Effector memory CD4-positive, alpha-beta T cell (primary cell): ENCODE data around the gene CCDC24.

Experiments used
- DNase-seq, 3 donors: peaks; one replicate each; pipeline ENCODE4 v3.0.0-alpha.2; 2020
- H3K27ac ChIP-seq: 2 replicates; pipeline ENCODE4 v1.7.0; 2013; ENCODE audit warnings: mild to moderate bottlenecking, low read length, moderate library complexity; ENCODE audit not compliant: insufficient read depth, poor library complexity, severe bottlenecking
- H3K27me3 ChIP-seq: replicated peaks from 2 replicates; pipeline ENCODE4 v1.7.0; 2013; ENCODE audit warnings: mild to moderate bottlenecking, low read length; ENCODE audit not compliant: insufficient read depth, control insufficient read depth, poor library complexity, severe bottlenecking
- H3K36me3 ChIP-seq: 2 replicates; pipeline ENCODE4 v1.7.0; 2013; ENCODE audit warnings: mild to moderate bottlenecking, low read length, moderate library complexity; ENCODE audit not compliant: control insufficient read depth, insufficient read depth
- H3K4me1 ChIP-seq: 2 replicates; pipeline ENCODE4 v1.7.0; 2013; ENCODE audit warnings: low read length, mild to moderate bottlenecking; ENCODE audit not compliant: control insufficient read depth, insufficient read depth, poor library complexity, severe bottlenecking
- H3K4me3 ChIP-seq: 2 replicates; pipeline ENCODE4 v1.7.0; 2013; ENCODE audit warnings: low read length, low read depth, mild to moderate bottlenecking; ENCODE audit not compliant: insufficient read depth, poor library complexity, severe bottlenecking
- H3K9me3 ChIP-seq: 2 replicates; pipeline ENCODE4 v1.7.0; 2013; ENCODE audit warnings: mild to moderate bottlenecking, low read length, moderate library complexity; ENCODE audit not compliant: control insufficient read depth

CCDC24 gene

GRCh38 chr1:44012404-44012803 lies 21.0 kb downstream of the CCDC24 start:
- no peak overlapping the region for H3K27ac ChIP-seq
- no peaks in the 10 kb centered on the region for H3K36me3 ChIP-seq
- H3K9me3 ChIP-seq: no peaks in the 10 kb centered on the region
- DNase-seq: no peak
- H3K27me3 ChIP-seq: no peaks in the 10 kb centered on the region
- H3K4me1 ChIP-seq: no peaks in the 10 kb centered on the region
- no peak overlapping the region for H3K4me3 ChIP-seq

GRCh38 chr1:44012941-44013609 lies 21.7 kb downstream of the CCDC24 start:
- Histone ChIP-seq H3K36me3 (no peaks in the 10 kb centered on the region), H3K27ac (no peak overlapping the region), H3K4me1 (no peaks in the 10 kb centered on the region), H3K4me3 (no peak overlapping the region), H3K9me3 (no peaks in the 10 kb centered on the region), H3K27me3 (no peaks in the 10 kb centered on the region)
- DNase-seq: no peak

GRCh38 chr1:44013949-44014348 lies 22.6 kb downstream of the CCDC24 start:
- DNase-seq: no peak
- Histone ChIP-seq H3K9me3 (no peaks in the 10 kb centered on the region), H3K4me1 (no peaks in the 10 kb centered on the region), H3K27me3 (no peaks in the 10 kb centered on the region), H3K4me3 (no peak overlapping the region), H3K27ac (no peak overlapping the region), H3K36me3 (no peaks in the 10 kb centered on the region)

- no peaks in the 10 kb centered on the region for H3K9me3 ChIP-seq
- no peak overlapping the region for H3K27ac ChIP-seq
- no peaks in the 10 kb centered on the region for H3K36me3 ChIP-seq
- DNase-seq: no peak
- no peaks in the 10 kb centered on the region for H3K4me1 ChIP-seq
- H3K4me3 ChIP-seq: no peak overlapping the region
- no peaks in the 10 kb centered on the region for H3K27me3 ChIP-seq
These were observed 23.1 kb downstream of the CCDC24 start for GRCh38 chr1:44014365-44015104.

- no peaks in the 10 kb centered on the region for H3K4me1 ChIP-seq
- H3K36me3 ChIP-seq: no peaks in the 10 kb centered on the region
- no peak for DNase-seq
- H3K4me3 ChIP-seq: no peak overlapping the region
- H3K9me3 ChIP-seq: no peaks in the 10 kb centered on the region
- H3K27ac ChIP-seq: no peak overlapping the region
- no peaks in the 10 kb centered on the region for H3K27me3 ChIP-seq
These were observed 23.8 kb downstream of the CCDC24 start for GRCh38 chr1:44015206-44015605.

GRCh38 chr1:44016041-44016889 lies 24.9 kb downstream of the CCDC24 start:
- Histone ChIP-seq H3K27ac (no peak overlapping the region), H3K4me1 (no peaks in the 10 kb centered on the region), H3K36me3 (no peaks in the 10 kb centered on the region), H3K4me3 (no peak overlapping the region), H3K27me3 (no peaks in the 10 kb centered on the region), H3K9me3 (no peaks in the 10 kb centered on the region)
- no peak for DNase-seq

- Histone ChIP-seq H3K27ac (no peak overlapping the region), H3K9me3 (no peaks in the 10 kb centered on the region), H3K27me3 (no peaks in the 10 kb centered on the region), H3K4me3 (no peak overlapping the region), H3K4me1 (no peaks in the 10 kb centered on the region), H3K36me3 (no peaks in the 10 kb centered on the region)
- no peak for DNase-seq
These were observed 25.5 kb downstream of the CCDC24 start for GRCh38 chr1:44016890-44017400.

GRCh38 chr1:44019466-44019948 lies 28.1 kb downstream of the CCDC24 start:
- Histone ChIP-seq H3K9me3 (no peaks in the 10 kb centered on the region), H3K27me3 (no peaks in the 10 kb centered on the region), H3K4me3 (no peak overlapping the region), H3K4me1 (no peaks in the 10 kb centered on the region), H3K27ac (no peak overlapping the region), H3K36me3 (no peaks in the 10 kb centered on the region)
- DNase-seq: no peak

- no peak overlapping the region for H3K27ac ChIP-seq
- no peaks in the 10 kb centered on the region for H3K9me3 ChIP-seq
- DNase-seq: no peak
- H3K27me3 ChIP-seq: no peaks in the 10 kb centered on the region
- H3K36me3 ChIP-seq: no peaks in the 10 kb centered on the region
- H3K4me1 ChIP-seq: no peaks in the 10 kb centered on the region
- H3K4me3 ChIP-seq: no peak overlapping the region
These were observed 29.1 kb downstream of the CCDC24 start for GRCh38 chr1:44020464-44020863.
